ENCODE data around the gene ASTN2. TPM values are rescaled to one million over a fixed set of nuclear protein-coding genes. Genes with fewer than 3 reads are reported as not detected.

The ASTN2 gene
- total and polyA plus RNA-seq, 2 donors (not counting 3 experiments of a cell fraction or from before 2014, with no cell fraction given): 1.0 to 1.9 TPM

- dilution Hi-C loops (cut with MboI; ENCODE audit: extremely low pct_ligation_motif_present, low sequenced_read_pairs): no loop called here
Measured at GRCh38 chr9:116958881-116959280, 456.0 kb downstream of the ASTN2 start.

GRCh38 chr9:116954731-116955130 is 460.1 kb downstream of the ASTN2 start:
- no TSS peak for BruUV-seq (replicated peaks)
- no peak for DNase-seq (ENCODE audit: low read depth, low spot score)
- no peaks in the 10 kb centered on the region for H3K9me1 ChIP-seq (replicated peaks; ENCODE audit: control insufficient read depth, extremely low read depth, insufficient read depth, low read length)
- H3K9ac ChIP-seq (replicated peaks; ENCODE audit: extremely low read depth, insufficient read depth, low read length): no peak overlapping the region
- CTCF ChIA-PET: no interaction called here
- H3K9me3 ChIP-seq (replicated peaks; ENCODE audit: control insufficient read depth, insufficient read depth, low read length): peaks cover 2% of the 10 kb centered on the region
- H3K4me1 ChIP-seq (ENCODE audit: control insufficient read depth, extremely low read depth, insufficient read depth, low read length): no peaks in the 10 kb centered on the region
- H4K20me1 ChIP-seq (replicated peaks; ENCODE audit: control insufficient read depth, extremely low read depth, insufficient read depth, low read length): no peaks in the 10 kb centered on the region
- H2AFZ ChIP-seq (ENCODE audit: low read depth, low read length): no peak overlapping the region
- intact Hi-C loops (cut with micrococcal nuclease) (no loop called here), dilution Hi-C loops (cut with MboI; ENCODE audit: extremely low pct_ligation_motif_present, low sequenced_read_pairs) (no loop called here)
- H3K27ac ChIP-seq (ENCODE audit: insufficient read depth, low read depth, low read length): no peak overlapping the region
- TF ChIP-seq EZH2 (IDR thresholded peaks at IDR 0.05; ENCODE audit: borderline replicate concordance, low read depth, low read length, severe bottlenecking) (no peak), FOS (IDR thresholded peaks at IDR 0.05; ENCODE audit: borderline replicate concordance, insufficient read depth, low read length) (no peak), MYC (IDR thresholded peaks at IDR 0.05; ENCODE audit: low read depth, low read length) (no peak), MAX (IDR thresholded peaks at IDR 0.05; ENCODE audit: insufficient read depth, insufficient read length) (no peak), POLR2AphosphoS5 (IDR thresholded peaks at IDR 0.05; ENCODE audit: insufficient read depth, low read depth, low read length) (no peak), POLR2A (IDR thresholded peaks at IDR 0.05; ENCODE audit: low read depth, low read length) (no peak), GATA2 (IDR thresholded peaks at IDR 0.05; ENCODE audit: insufficient read depth, insufficient read length, low read depth, low read length) (no peak), JUN (IDR thresholded peaks at IDR 0.05; ENCODE audit: borderline replicate concordance, insufficient read depth, insufficient read length, low read depth) (no peak), CTCF (IDR thresholded peaks at IDR 0.05; ENCODE audit: extremely low read depth in 1 of 2, insufficient read depth in 1 of 2, low read depth in 1 of 2, low read length in 2 of 2) (no peak)
- H3K36me3 ChIP-seq (ENCODE audit: control insufficient read depth in 2 of 2, extremely low read depth in 1 of 2, insufficient read depth in 2 of 2, low read length in 2 of 2): no peaks in the 10 kb centered on the region
- H3K4me2 ChIP-seq (ENCODE audit: insufficient read depth, low read length): no peak overlapping the region
- no peak overlapping the region for H3K4me3 ChIP-seq (replicated peaks in 1 of 3; ENCODE audit: insufficient read depth in 1 of 3, low read depth in 1 of 3, low read length in 3 of 3)
- FAIRE-seq: no peak
- H3K27me3 ChIP-seq (ENCODE audit: control insufficient read depth in 2 of 2, insufficient read depth in 2 of 2, low read length in 2 of 2): no peaks in the 10 kb centered on the region
- H3K79me2 ChIP-seq (ENCODE audit: control insufficient read depth, insufficient read depth, low read length): no peaks in the 10 kb centered on the region
- POLR2A ChIA-PET: no interaction called here

More at GRCh38 chr9:116958881-116959280, 456.0 kb downstream of the ASTN2 start:
- POLR2A ChIA-PET: no interaction called here
- Histone ChIP-seq H3K4me3 (replicated peaks in 1 of 3; ENCODE audit: insufficient read depth in 1 of 3, low read depth in 1 of 3, low read length in 3 of 3) (no peak overlapping the region), H3K79me2 (ENCODE audit: control insufficient read depth, insufficient read depth, low read length) (no peaks in the 10 kb centered on the region), H4K20me1 (replicated peaks; ENCODE audit: control insufficient read depth, extremely low read depth, insufficient read depth, low read length) (no peaks in the 10 kb centered on the region), H3K4me1 (ENCODE audit: control insufficient read depth, extremely low read depth, insufficient read depth, low read length) (no peaks in the 10 kb centered on the region), H3K9me3 (replicated peaks; ENCODE audit: control insufficient read depth, insufficient read depth, low read length) (peaks cover 8% of the 10 kb centered on the region), H3K36me3 (ENCODE audit: control insufficient read depth in 2 of 2, extremely low read depth in 1 of 2, insufficient read depth in 2 of 2, low read length in 2 of 2) (no peaks in the 10 kb centered on the region), H3K9me1 (replicated peaks; ENCODE audit: control insufficient read depth, extremely low read depth, insufficient read depth, low read length) (no peaks in the 10 kb centered on the region), H3K4me2 (ENCODE audit: insufficient read depth, low read length) (no peak overlapping the region), H3K27ac (ENCODE audit: insufficient read depth, low read depth, low read length) (no peak overlapping the region), H3K27me3 (ENCODE audit: control insufficient read depth in 2 of 2, insufficient read depth in 2 of 2, low read length in 2 of 2) (no peaks in the 10 kb centered on the region), H2AFZ (ENCODE audit: low read depth, low read length) (no peak overlapping the region), H3K9ac (replicated peaks; ENCODE audit: extremely low read depth, insufficient read depth, low read length) (no peak overlapping the region)
- DNase-seq (ENCODE audit: low read depth, low spot score) (no peak), FAIRE-seq (no peak)
- intact Hi-C loops (cut with micrococcal nuclease): no loop called here
- no TSS peak for BruUV-seq (replicated peaks)
- CTCF ChIA-PET: no interaction called here
- TF ChIP-seq JUN (IDR thresholded peaks at IDR 0.05; ENCODE audit: borderline replicate concordance, insufficient read depth, insufficient read length, low read depth) (no peak), CTCF (IDR thresholded peaks at IDR 0.05; ENCODE audit: extremely low read depth in 1 of 2, insufficient read depth in 1 of 2, low read depth in 1 of 2, low read length in 2 of 2) (no peak)

Data from endothelial cell of umbilical vein (primary cell).